NCI-H1092 (cell line): ENCODE results near the gene BPIFB3.

Experiments
- DNase-seq: peaks from one replicate; lab custom pipeline; 2025; lab: John Stamatoyannopoulos, UW

Gene BPIFB3

DNA sequence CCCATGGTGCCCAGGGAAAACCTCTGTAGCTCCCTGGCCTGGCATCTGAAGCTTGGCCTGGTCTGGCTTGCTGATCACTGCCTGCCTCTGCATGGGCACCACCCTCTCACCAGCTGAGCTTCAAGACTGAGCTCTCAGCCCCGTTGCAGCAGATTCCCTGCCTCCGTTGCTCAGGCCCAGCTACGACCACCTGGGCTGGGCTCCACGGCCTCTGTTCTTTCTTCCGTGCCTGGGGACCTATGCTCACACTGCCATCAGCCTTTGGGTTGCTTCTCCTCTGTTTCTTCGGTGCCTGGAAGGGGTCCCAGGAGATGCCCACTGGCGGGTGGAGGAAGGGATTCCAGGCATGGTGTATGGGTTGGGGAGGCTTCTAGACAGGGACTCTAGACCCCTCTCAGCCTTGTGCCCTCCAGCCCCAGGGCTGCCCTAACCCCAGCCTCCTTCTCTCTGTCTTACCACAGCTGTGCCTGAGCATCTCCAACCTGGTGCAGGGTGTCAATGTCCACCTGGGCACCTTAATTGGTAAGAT is 37.1 kb upstream of the BPIFB3 start:
- no peak for DNase-seq

GRCh38 chr20:33017542-33017941 is 36.2 kb upstream of the BPIFB3 start:
- DNase-seq: no peak

GRCh38 chr20:33018169-33018931 is 35.4 kb upstream of the BPIFB3 start:
- no peak for DNase-seq

DNA sequence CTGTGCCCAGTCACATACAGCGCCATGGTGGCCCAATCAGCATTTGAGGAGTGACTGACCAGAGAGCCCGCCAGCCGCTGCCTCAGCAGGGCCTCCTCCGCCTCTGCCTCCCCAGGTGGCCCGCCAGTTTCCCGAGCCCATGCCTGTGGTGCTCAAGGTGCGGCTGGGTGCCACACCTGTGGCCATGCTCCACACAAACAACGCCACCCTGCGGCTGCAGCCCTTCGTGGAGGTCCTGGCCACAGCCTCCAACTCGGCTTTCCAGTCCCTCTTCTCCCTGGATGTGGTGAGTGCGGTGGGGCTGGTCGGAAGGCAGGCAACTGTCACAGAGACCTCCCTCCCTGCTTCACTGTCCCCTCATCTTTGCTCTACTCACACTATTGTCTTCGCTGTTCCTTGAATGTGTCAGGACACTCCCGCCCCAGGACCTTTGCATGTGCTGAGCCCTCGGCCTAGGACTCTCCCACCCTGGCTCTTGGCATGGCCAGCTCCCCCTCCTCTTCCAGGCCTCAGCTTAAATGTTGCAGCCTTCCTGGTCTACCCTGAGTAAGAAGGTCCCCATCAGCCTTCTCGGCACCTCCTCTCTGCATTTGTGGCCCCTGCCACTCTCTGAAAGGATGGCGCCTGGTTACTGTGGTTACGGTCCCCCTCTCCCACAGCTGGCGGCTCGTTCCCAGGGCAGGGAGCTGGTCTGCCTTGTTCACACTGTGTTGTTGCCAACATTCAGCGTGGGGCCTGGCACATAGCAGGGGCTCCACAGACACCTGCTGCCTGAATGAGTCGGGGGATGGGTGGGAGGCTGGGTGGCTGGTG is 34.0 kb upstream of the BPIFB3 start:
- DNase-seq: no peak

DNA sequence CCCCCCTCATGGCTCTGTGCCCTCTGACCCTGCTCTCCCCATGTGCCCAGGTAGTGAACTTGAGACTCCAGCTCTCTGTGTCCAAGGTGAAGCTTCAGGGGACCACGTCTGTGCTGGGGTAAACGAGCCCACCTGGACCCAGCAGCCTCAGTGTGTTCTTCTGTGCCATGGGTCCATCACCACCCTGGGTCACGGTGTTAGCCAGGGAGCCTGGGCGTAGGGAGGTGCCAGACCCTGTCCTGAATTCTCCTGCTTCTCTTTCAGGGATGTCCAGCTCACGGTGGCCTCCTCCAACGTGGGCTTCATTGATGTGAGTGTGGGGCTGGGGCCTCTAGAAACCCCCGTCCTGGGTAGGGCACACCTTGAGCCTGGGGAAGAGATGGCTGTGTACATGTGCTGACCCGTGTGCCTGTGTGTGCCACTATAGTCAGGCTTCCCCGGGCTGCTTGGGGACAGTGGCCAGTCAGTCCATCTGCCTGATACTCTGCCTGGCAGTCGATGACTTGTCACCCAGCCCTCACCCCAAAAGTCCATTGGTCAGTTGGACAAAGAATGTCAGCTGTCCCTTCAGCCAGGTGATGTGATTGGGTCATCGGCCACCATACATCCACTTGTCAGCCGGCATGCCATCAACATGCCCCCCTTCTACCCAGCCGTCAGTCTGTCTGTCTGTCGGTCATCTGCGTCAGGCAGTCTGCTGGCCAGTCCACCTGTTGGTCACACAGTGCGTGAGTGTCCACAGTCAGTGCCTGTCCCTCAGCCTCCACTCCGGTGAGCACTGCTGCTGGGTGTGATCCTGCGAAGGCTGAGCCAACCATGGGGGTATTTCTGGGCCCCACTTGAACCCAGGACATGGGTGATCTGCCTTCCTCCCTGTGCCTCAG is 33.2 kb upstream of the BPIFB3 start:
- no peak for DNase-seq

- DNase-seq: no peak
Observed at GRCh38 chr20:33021879-33022278, 31.8 kb upstream of the BPIFB3 start.

- no peak for DNase-seq
Observed at GRCh38 chr20:33022289-33022688, 31.4 kb upstream of the BPIFB3 start.

- no peak for DNase-seq
Observed at GRCh38 chr20:33022694-33023438, 30.8 kb upstream of the BPIFB3 start.

DNA sequence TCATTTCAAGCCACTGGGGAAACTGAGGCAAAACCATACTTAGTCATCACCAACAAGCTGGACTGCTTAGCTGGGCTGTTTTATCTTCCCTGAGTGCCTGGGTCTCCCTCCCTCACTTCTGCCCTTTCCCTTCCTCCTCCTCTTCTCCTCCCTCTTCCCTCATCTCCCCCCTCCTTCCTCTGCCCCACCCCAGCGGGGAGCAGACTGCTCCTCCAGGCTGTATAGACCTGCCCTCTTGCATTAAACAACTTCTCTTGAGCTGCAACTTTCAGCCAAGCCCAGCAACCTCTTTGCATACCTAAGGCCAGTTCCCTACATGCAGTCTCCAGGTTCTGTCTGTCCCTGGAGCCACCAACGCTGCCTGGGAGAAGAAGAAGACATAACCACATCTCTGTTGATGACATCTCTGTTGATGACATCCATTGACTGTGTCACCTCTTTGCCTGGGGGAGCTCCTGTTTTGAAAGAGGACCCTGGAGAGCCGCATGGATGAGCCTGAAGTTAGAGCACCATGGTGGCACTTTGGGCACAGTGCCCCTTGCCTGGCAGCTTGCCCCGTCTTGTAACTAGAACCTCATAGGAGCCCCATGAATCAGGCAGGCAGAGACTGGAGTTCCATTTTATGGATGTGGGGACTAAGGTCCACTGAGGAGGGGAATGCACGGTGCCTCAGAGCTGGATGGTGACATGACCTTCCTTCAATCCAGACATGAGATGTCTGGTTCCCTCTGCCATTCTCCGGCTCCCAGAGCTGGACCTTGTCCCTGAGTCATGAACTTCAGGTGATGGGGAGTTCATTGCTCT is 30.1 kb upstream of the BPIFB3 start:
- DNase-seq: no peak

- DNase-seq: no peak
Observed at GRCh38 chr20:33024243-33024560, 29.5 kb upstream of the BPIFB3 start.

- no peak for DNase-seq
Observed at GRCh38 chr20:33024609-33025317, 28.9 kb upstream of the BPIFB3 start.

DNA sequence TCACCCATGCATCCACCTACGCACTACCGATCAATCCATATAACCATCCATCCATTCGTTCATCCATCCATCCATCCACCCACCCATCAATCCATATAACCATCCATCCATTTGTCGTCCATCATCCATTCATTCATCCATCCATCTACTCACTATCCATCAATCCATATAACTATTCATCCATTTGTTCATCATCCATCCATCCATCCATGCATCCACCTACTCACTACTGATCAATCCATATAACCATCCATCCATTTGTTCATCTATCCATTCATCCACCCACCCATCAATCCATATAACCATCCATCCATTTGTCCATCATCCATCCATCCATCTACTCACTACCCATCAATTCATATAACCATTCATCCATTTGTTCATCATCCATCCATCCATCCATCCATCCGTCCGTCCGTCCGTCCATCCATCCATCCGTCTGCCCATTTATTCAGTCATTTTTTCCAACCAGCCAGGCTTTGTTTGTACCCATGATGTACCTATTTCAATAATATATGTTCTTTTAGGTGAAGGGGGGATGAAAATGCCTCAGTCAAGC is 28.3 kb upstream of the BPIFB3 start:
- no peak for DNase-seq

- no peak for DNase-seq
Observed at GRCh38 chr20:33026072-33026778, 27.5 kb upstream of the BPIFB3 start.

- DNase-seq: no peak
Observed at GRCh38 chr20:33026779-33027759, 26.6 kb upstream of the BPIFB3 start.

- DNase-seq: no peak
Observed at GRCh38 chr20:33027769-33028751, 25.6 kb upstream of the BPIFB3 start.

DNA sequence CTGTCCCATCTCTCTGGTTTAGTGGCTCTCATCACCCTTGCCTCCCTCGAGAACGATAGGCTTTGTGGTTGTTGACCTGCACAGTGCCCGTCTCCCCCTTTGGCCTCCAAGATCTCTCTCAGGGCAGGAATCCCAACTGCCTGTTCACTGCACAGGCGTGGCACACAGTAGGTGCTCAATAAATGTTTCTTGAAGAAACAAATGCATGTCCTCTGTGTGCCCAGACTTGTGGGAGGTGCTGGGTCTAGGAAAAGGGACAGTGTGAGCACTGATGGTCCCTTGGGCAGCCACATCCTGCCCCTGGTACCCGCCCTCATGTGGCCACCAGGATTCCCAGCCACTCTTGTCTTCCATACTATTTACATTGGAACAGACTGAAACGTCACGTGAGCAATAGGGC is 24.8 kb upstream of the BPIFB3 start:
- no peak for DNase-seq

DNA sequence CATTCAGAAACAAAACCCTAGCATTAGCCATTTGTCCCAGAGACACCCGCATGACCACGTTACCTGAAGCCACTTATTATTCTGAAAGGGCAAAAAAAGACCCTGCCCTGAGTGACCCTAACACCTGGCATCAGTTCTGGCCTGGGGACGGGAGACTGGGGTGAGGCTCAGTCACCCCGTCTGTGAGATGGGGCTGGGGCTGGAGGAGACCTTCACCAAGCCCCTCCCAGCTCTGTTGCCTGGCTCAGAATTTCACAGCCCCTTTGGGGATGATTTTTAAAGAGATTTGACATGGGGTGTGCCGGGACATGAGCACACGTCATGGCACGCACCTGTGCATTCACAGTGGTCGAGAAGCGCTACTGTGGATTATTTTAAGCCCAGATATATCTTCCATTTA is 23.6 kb upstream of the BPIFB3 start:
- DNase-seq: no peak
